K562 (cell line): Measurements from ENCODE around the gene IRF9. TPM values are rescaled to one million over a fixed set of nuclear protein-coding genes. Genes with fewer than 3 reads are reported as not detected.

Source experiments
- CC2D1A ChIP-seq: fragments of 450-650 bp; IDR thresholded peaks from 2 replicates; pipeline ENCODE4 v1.6.1; 2017; ENCODE audit warnings: mild to moderate bottlenecking
- E4F1 ChIP-seq: fragments of 250-450 bp; sonication (Bioruptor Pico); IDR thresholded peaks from 2 replicates; pipeline ENCODE4 v1.5.0; 2021; ENCODE audit warnings: mild to moderate bottlenecking, borderline replicate concordance
- GABPB1 ChIP-seq: sonication (generic); formaldehyde crosslinking; IDR thresholded peaks from 2 replicates; pipeline ENCODE4 v1.8.0; 2022; ENCODE audit warnings: mild to moderate bottlenecking, missing genetic modification reagents
- NFRKB ChIP-seq: fragments of 450-650 bp; IDR thresholded peaks from 2 replicates; pipeline ENCODE4 v1.6.1; 2016; ENCODE audit warnings: low read depth
- POLR2B ChIP-seq: fragments of 450-650 bp; IDR thresholded peaks from 2 replicates; pipeline ENCODE4 v1.6.1; 2018; ENCODE audit warnings: low read depth; ENCODE audit not compliant: partially characterized antibody
- RBM39 ChIP-seq: fragments of 200-400 bp; formaldehyde crosslinking; optimal IDR thresholded peaks from 2 replicates; pipeline ENCODE3; 2018; ENCODE audit warnings: low read depth, low read length
- SMAD3 ChIP-seq: fragments of 450-650 bp; formaldehyde crosslinking; conservative IDR thresholded peaks from 2 replicates; pipeline ENCODE4 v1.4.0; 2020; ENCODE audit warnings: mild to moderate bottlenecking
- ZBED1 ChIP-seq: IDR thresholded peaks from 2 replicates; pipeline ENCODE4 v1.6.1; 2014
- ZMIZ1 ChIP-seq, 2 experiments: fragments of 150-350 bp in 1 of 2; IDR thresholded peaks; 2 replicates each; pipeline ENCODE4 v1.6.1; 2012 to 2016; ENCODE audit warnings: low read depth in 2 of 2, low read length in 2 of 2, mild to moderate bottlenecking in 1 of 2, moderate library complexity in 1 of 2
- ZNF407 ChIP-seq: fragments of 450-650 bp; IDR thresholded peaks from 2 replicates; pipeline ENCODE4 v1.6.1; 2016; ENCODE audit warnings: low read depth
- ZNF561 ChIP-seq: fragments of 450-650 bp; formaldehyde crosslinking; conservative IDR thresholded peaks from 2 replicates; pipeline ENCODE4 v1.4.0; 2020; ENCODE audit warnings: mild to moderate bottlenecking, moderate library complexity
- polyA plus RNA-seq, 8 experiments: library from polyadenylated mRNA; depleted of rRNA in 4 of 8; stranded (reverse) in 5 of 8; unstranded in 3 of 8; fragments of >200 nt; fragmentation: Nextera tagmentation in 2 of 8; fragmentation: Illumina TruSeq in 1 of 8; extraction: Ambion mirVana in 2 of 8; extraction: Trizol in 1 of 8; gene quantifications; 2 replicates each; pipeline versions ENCODE4 v1.2.1 to v1.2.3, GENCODE V29; 2011 to 2014; ENCODE audit warnings: inconsistent platforms in 1 of 8, missing spikeins in 1 of 8
- total RNA-seq, 7 experiments: library from RNA; depleted of rRNA in 6 of 7; stranded (reverse); fragments of >200 nt in 6 of 7; fragmentation: Illumina TruSeq in 2 of 7; extraction: Trizol in 2 of 7; gene quantifications; 2 replicates each; pipeline versions ENCODE4 v1.2.1 to v1.2.3, GENCODE V29; 2011 to 2021; ENCODE audit warnings: low replicate concordance in 1 of 7

Gene IRF9
- total and polyA plus RNA-seq, 9 of the 15 experiments (the other 6 are each of a cell fraction or from before 2014, with no cell fraction given) = 0.79 to 14.8 (median 6.1) TPM

GRCh38 chr14:24113801-24114531 lies 47.1 kb upstream of the IRF9 start (continued):
- TF ChIP-seq E4F1 (CRISPR knock-in tag) (no peak), SMAD3 (CRISPR knock-in tag) (no peak), ZBED1 (0 out of 2 replicates have a peak, but pooled peaks have one; percentile 24), ZMIZ1 (IDR thresholded peaks at IDR 0.05; ENCODE audit: low read depth in 2 of 2, low read length in 2 of 2) (no peak), POLR2B (peak; percentile 65), ZNF561 (0 out of 2 replicates have a peak, but pooled peaks have one; percentile 52), GABPB1 (CRISPR knock-in tag) (peak; percentile 70; the same call in 1 of the 2 replicates), ZNF407 (no peak), NFRKB (0 out of 2 replicates have a peak, but pooled peaks have one; percentile 57), RBM39 (no peak), CC2D1A (0 out of 2 replicates have a peak, but pooled peaks have one; percentile 35)
